ENCODE measurements around the gene SDHAF1. TPM values are rescaled to one million over a fixed set of nuclear protein-coding genes. Genes with fewer than 3 reads are reported as not detected.
"Not testable (repeated sequence)": the region's sequence is repeated elsewhere in the genome, so short reads cannot be mapped to it uniquely, and the experiment has no call there.

SDHAF1 gene
- total RNA-seq, 1 donor from 2014 or later: 30.2 TPM

DNA sequence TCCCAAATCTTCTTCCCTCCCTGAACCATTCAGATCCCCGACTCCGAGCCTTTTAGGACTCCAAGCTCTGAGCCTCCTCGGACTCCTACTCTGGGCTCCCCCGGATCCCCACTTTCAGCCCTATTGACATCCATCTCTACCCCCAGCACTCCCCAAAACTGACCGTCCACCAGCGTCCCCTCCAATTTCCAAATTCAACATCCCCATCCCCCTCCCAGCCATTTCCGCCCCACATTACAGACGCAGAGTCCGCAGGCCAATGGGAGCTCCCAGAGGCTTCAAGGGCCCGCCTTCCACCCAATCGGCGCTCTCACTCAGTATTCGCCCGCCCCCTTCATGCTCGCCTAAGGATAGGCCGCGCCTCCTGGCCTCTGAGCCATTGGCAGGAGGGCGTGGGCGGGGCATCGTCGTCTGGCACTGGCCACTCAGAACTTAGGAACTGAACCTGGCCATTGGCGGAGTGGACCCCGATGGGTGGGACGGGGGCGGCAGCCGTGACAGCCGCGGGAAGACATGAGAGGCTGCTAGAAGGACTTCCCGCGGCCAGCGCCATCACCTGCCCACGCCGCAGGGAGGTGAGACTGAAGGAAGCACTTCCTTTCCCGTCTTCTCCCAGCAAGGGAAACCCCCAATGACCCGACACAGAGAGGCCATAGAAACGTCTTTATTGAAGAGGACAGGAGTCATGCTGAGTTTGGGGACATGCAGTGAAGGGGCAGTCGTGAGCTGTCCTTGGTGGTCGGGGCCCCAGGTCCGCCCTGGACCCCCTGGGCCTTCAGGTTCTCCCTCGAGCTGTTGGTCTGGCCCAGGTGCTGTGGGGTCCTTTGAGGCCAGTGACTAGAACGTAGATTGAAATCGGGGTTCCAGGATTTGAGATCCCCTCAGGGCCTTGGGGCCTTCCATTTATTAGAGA is 19.3 kb downstream of the SDHAF1 start, which contains the start of gene ALKBH6:
TSS of gene ALKBH6 (minus strand) at position 202 of the 913 bp plus-strand sequence. CDS start 816 bp downstream, outside the sequence.
- peak; percentile 99 for DNase-seq (ENCODE audit: low read depth)

DNA sequence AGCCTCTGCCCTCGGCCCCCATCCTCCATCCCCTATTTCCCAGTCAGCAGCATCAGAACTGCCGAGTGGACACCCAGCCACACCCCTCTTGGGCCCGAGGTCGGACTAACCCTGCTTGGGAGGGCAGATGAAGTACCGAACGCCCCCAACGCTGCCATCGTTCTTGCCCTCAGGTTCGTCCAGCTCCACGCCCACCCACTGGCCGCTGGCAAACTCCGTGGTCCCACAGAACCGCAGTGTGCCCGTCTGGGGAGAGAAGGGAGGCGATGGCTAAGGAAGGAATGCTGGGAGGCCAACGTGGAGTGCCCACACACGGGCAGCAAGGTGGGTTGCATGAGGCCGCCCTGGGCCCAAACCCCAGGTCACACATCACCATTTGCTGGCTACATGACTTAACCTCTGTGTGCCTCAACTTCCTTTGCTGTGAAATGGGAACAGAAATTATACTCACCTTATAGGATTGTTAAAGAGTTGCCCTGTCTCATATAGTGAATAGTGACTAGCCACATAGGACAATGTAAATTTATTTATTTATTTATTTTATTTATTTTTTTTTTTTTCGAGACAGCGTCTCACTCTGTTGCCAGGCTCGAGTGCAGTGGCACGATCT is 24.2 kb downstream of the SDHAF1 start:
- no peak for DNase-seq (ENCODE audit: low read depth)

DNA sequence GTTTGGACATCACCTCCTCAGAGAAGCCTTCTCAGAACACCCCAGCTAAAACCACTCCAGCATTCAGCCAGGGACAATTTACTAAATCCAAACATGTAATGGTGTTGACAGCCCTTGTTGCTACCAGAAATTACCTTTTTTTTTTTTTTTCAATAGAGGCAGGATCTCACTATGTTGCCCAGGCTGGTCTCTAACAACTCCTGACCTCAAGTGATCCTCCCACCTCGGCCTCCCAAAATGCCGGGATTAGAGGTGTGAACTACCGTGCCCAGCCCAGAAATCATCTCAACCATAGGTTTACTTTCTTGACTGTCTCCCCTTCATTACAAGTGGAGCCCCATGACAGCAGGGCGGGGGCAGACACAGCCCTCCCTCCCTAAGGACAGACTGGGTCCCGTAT is 28.4 kb downstream of the SDHAF1 start:
- no peak for DNase-seq (ENCODE audit: low read depth)

DNA sequence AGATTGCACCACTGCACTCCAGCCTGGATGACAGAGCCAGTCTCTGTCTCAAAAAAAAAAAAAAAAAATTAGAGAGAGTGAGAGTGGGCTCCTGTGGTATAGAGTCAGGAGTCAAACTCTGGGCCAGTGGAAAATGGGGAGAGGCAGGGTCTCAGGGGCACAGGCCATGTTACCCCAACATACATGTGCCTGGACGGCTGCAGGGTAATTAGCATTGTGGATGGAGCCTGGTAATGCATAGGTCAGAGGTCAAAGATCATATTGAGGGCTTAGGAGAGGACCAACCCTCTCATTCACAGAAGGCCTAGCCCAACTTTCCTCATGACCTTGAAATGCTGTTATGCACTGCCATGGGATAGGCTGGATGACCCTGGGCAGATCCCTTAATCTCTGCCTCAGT is 30.6 kb downstream of the SDHAF1 start:
- DNase-seq (ENCODE audit: low read depth): no peak

DNA sequence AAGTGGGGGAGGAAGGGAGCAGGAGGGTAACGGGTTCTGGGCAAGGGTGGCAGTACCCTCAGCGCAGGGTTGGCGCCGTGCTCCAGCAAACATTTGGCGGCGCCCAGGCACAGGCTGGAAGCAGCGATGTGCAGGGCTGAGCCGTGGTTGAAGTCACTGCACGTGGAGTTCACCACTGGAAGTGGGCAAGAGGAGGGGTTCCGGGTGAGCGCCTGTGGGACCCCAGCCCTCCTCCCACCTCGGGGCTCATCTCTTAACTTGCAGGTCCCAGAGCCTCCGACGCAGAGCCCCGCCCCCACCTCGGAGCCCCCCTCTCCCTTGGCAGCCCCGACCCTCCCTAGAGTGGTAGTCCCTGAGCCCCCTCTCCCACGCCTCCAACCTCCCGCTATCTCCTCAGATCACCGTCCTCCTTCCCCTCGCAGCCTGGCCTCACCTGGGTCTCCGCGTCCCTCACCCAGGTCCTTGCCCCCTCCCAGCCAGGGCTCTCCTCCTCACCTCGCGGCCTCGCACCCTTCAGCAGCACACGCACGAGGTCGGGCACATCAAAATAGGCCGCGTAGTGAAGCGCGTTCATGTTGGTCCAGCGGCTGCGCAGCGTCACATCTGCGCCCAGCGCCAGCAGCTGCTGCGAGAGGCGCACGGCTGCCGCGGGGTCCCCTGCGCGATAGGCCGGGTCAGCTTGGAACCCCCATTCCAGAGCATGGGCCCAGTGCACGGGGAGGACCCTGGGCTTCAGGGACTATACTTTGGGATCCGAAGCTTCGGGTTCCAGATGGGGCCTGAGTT is 31.3 kb downstream of the SDHAF1 start:
- DNase-seq (ENCODE audit: low read depth): no peak

DNA sequence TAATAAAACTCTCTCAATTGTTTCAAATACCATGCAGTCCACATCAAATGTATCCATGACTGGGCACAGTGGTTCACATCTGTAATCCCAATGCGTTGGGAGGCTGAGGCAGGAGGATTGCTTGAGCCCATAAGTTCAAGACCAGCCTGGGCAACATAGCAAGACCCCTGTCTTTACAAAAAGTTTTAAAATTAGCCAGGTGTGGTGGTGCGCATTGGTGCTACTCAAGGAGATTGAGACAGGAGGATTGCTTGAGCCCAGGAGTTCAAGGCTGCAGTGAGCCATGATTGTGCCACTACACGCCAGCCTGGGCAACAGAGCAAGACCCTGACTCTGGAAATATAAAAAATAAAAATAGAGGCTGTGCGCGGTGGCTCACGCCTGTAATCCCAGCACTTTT is 32.7 kb downstream of the SDHAF1 start:
- DNase-seq (ENCODE audit: low read depth): no peak

DNA sequence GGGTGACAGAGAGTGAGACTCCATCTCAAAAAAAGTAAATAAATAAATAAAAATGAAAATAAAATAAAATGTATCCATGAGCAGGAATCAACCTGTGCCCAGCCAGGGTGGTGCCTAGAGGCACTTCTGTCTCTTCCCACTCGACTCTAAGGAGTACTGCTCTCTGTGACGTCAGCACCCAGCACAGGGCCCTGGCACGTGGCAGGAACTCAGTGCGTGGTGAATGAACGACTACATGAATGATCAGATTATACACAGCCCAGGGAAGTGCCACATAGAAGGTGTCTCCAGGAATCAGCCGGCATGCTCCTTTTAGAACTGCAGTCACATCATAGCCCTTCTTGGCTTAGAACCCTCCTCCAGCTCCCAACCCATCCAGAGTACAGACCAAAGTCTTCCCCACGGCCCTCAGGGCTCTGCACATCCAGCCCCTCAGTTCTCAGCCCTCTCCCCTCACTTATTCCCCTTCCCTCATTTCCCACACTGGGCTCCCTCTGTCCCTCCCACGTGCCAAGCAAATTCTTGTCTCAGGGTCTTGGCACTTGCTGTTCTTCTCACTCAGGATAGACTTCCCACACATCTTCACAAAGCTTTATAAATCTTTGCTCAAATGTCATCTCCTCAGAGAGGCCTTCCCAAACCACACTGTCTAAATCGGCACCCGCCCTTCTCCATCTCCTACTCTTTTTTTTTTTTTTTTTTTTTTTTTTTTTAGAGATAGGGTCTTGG is 33.5 kb downstream of the SDHAF1 start:
- DNase-seq (ENCODE audit: low read depth): no peak

DNA sequence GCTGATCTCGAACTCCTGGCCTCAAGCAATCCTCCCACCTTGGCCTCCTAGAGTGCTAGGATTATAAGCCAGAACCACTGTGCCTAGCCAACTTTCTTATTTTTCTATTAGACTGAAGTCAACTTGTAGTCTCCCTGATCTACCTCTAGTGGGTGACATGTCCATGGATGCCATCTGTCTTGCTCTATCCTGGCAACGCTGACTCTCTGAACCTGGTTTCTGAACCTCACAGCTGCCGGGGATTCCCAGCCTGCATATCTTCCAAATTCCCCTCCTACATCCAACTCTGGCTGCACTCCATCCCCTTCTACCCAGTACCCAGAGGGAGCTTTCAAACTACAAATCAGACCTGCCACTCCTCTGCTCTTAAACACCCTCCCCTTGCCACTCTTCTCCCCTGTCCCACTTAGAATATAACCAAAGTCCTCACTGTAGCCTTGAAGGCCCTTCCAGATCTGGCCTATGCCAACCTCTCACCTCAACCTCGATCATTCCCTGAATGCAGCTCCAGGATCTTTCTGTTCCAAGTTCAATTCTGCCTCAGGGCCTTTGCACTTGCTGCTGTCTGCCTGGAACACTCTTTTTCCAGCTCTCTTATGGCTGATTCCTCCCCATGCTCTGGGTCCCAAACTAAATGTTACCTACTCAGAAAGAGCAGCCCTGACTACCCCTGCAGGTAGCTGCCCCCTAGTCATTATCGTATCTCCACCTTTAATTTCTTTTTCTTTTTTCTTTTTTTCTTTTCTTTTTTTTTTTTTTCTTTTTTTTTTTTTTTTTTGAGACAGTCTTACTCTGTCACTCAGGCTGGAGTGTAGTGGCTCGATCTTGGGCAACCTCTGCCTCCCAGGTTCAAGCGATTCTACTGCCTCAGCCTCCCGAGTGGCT is 35.5 kb downstream of the SDHAF1 start:
- peak; percentile 76 for DNase-seq (ENCODE audit: low read depth)

DNA sequence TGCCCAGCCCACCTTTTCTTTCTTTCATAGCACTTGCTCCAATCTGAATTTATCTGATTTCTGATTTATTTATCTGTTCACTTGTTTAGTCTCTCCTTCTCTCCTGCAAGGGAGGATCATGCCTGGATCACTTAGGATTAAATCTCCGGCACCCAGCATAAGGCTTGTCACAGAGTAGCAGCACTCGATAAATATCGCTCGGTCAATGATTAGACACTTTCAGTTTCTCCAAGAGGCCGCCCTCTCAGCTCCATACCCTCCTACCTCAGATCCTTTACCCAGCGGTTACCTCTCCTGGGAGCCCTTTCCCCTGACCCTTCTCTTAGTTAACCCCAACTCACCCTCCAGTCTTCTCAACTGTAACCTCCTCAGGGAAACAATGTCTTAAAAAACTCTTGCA is 36.3 kb downstream of the SDHAF1 start:
- DNase-seq (ENCODE audit: low read depth): no peak

DNA sequence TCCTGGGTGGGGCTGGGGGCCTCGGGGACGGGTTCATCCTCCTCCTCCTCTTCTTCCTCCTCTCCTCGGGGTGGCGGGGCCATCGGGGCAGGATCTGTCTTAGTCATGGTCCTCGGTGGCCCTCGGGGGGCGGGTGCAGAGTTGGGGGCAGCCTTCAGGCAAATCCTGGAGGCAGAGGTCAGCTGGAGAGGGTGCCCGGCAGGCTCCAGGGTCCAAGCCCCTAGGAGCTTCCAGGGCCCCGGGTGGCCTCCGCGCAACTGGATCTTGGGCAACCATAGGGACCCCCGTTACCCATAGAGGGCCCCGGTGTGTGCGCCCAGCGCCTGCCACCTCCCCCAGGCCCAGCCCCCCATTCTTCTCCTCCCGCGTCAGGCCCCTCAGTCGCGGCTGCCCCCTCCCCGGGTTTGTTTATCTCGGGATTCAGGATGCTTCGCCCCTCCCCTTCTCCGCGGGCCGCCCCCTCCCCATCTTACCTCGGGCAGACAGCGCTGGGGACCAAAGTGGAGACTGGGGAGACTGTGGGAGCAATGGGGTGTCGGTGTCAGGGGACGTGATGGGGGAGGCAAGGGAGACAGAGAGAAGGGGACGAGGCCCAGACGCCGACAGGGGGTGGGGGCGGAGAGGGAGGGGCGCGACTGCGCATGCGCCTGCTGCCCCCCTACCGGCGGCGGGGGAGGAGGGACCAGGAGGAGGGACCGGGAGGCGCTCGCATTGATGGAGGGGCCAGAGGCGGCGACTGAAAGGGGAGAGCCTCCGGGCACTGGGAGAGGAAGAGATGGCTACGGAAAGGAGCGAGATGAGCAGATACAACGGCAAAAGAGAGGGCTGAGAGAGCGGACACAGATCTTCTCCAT is 37.5 kb downstream of the SDHAF1 start, which contains the start of gene CLIP3:
TSS of gene CLIP3 (minus strand) at position 623 of the 854 bp plus-strand sequence. CDS start at position 107, 516 bp downstream.
- peak; percentile 70 for DNase-seq (ENCODE audit: low read depth)

DNA sequence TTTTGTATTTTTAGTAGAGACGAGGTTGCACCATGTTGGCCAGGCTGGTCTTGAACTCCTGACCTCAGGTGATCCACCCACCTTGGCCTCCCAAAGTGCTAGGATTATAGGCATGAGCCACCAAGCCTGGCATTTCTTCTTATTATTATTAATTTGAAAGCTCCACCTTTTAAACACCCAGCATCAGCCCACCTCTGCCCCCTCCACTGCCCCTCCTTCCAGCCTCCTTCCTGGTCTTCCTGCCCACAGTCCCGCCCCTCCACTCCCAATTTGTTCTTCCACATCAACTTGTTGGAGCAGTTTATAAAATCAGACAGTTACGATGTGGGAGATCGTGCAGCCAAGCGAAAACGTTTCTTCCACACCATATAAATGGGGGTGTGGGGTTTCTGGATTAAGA is 45.5 kb downstream of the SDHAF1 start:
- DNase-seq (ENCODE audit: low read depth): no peak

DNA sequence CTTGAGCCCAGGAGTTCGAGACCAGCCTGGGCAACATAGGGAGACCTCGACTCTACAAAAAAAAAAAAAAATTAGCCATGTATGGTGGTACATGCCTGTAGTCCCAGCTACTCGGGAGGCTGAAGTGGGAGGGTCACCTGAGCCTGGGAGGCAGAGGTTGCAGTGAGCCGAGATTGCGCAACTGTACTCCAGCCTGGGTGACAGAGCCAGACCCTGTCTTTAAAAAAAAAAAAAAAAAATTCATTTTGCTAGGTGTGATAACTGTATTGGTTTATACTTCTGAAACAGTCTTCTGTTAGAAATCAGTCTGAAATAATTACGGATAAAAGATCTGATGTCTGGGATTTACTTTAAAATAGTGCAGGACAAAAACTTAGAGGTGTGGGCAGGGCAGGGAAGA is 46.1 kb downstream of the SDHAF1 start:
- DNase-seq (ENCODE audit: low read depth): not testable (repeated sequence)

DNA sequence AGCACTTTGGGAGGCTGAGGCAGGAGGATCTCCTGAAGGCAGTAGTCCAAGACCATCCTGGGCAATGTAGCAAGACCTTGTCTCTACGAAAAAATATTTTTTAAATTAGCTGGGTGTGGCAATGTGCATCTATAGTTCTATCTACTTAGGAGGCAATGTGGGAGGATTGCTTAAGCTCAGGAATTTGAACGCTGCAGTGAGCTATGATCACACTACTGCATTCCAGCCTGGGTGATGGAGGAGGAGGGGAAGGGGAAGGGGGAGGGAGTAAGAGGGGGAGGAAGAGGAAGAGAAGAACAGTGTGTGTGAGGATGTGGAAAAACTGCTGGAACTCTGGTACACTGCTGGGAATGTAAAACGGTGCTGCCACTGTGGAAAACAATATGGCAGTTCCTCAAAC is 46.8 kb downstream of the SDHAF1 start:
- DNase-seq (ENCODE audit: low read depth): peak; percentile 22

DNA sequence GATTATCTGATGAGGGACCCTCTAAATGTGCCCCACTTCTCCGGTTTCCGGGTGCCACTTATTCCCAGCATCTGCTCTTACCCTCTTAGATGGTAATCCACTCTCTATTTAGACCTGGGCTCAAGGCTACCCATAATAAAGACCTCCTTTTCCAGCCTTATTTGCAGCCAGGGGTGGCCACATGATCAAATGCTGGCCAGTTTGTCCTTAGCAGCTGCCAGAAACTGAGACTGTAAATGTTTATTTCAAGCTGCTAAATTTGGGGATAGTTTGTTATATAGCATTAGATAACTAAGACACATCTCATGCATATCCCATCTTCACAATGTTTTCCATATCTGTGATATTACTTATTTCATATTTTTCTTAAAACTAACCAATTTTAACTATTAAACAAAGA is 49.0 kb downstream of the SDHAF1 start:
- no peak for DNase-seq (ENCODE audit: low read depth)

Other genes starting within 250 kb of the SDHAF1 start
- gene U2AF1L4, start 249.8 kb upstream of the SDHAF1 start, total RNA-seq: 9.7 and 12.0 TPM in 2 replicates
- gene PSENEN, start 249.5 kb upstream of the SDHAF1 start, total RNA-seq: 32.5 and 32.8 TPM in 2 replicates
- gene LIN37, start 246.6 kb upstream of the SDHAF1 start, total RNA-seq: 10.6 and 18.1 TPM in 2 replicates
- 0.21 and 0.37 TPM in 2 replicates for gene HSPB6, start 238.2 kb upstream of the SDHAF1 start, total RNA-seq
- 3.2 and 3.6 TPM in 2 replicates for gene PROSER3, start 237.0 kb upstream of the SDHAF1 start, total RNA-seq
- gene ARHGAP33, start 219.6 kb upstream of the SDHAF1 start, total RNA-seq: 1.5 and 3.8 TPM in 2 replicates
- not detected in 2 replicates for gene PRODH2, start 182.3 kb upstream of the SDHAF1 start, total RNA-seq
- gene NPHS1, start 142.7 kb upstream of the SDHAF1 start, total RNA-seq: not detected in 2 replicates
- not detected in 2 replicates for gene KIRREL2, start 138.3 kb upstream of the SDHAF1 start, total RNA-seq
- gene APLP1, start 126.6 kb upstream of the SDHAF1 start, total RNA-seq: 10.4 and 30.5 TPM in 2 replicates
- 1.2 and 2.2 TPM in 2 replicates for gene NFKBID, start 94.6 kb upstream of the SDHAF1 start, total RNA-seq
- not detected in 2 replicates for gene HCST, start 92.7 kb upstream of the SDHAF1 start, total RNA-seq
- not detected in 2 replicates for gene TYROBP, start 86.9 kb upstream of the SDHAF1 start, total RNA-seq
- gene LRFN3, start 58.8 kb upstream of the SDHAF1 start, total RNA-seq: 5.3 and 8.3 TPM in 2 replicates
- not detected in 2 replicates for gene SYNE4, start 13.6 kb downstream of the SDHAF1 start, total RNA-seq
- 18.2 and 33.9 TPM in 2 replicates for gene ALKBH6, start 19.0 kb downstream of the SDHAF1 start, total RNA-seq
- gene CLIP3, start 37.7 kb downstream of the SDHAF1 start, total RNA-seq: 4.9 and 7.6 TPM in 2 replicates
- gene THAP8, start 59.1 kb downstream of the SDHAF1 start, total RNA-seq: 14.4 and 16.0 TPM in 2 replicates
- gene WDR62, start 59.7 kb downstream of the SDHAF1 start, total RNA-seq: 1.6 and 5.3 TPM in 2 replicates
- gene OVOL3, start 116.0 kb downstream of the SDHAF1 start, total RNA-seq: not detected in 2 replicates
- gene POLR2I, start 119.7 kb downstream of the SDHAF1 start, total RNA-seq: 71.6 and 72.6 TPM in 2 replicates
- 168 and 196 TPM in 2 replicates for gene TBCB, start 120.3 kb downstream of the SDHAF1 start, total RNA-seq
- gene CAPNS1, start 144.9 kb downstream of the SDHAF1 start, total RNA-seq: 375 and 398 TPM in 2 replicates
- gene COX7A1, start 157.3 kb downstream of the SDHAF1 start, total RNA-seq: not detected in 2 replicates
- 3.5 and 4.9 TPM in 2 replicates for gene ZNF565, start 219.5 kb downstream of the SDHAF1 start, total RNA-seq
- gene ZNF146, start 219.9 kb downstream of the SDHAF1 start, total RNA-seq: 133 and 134 TPM in 2 replicates

Data from myocyte (in vitro differentiated cells).